Adrenal gland (tissue), 5 donors: ENCODE data around the gene S100A13.

Experiments used
- POLR2A ChIP-seq, 2 donors: fragments of 450-650 bp; IDR thresholded peaks; one replicate each; pipeline ENCODE4 v1.6.1; 2017; ENCODE audit warnings: antibody characterized with exemption in 2 of 2, mild to moderate bottlenecking in 2 of 2, moderate library complexity in 1 of 2
- TF ChIP-seq, protein P1 (sequence below), 6 experiments: fragments of 450-650 bp in 4 of 6; fragments of 200-600 bp in 2 of 6; sonication (generic) in 1 of 6; IDR thresholded peaks; 1 replicate in 5 of 6; 2 replicates in 1 of 6; pipeline versions ENCODE4 v1.5.1 to v1.8.0; 2016 to 2021; ENCODE audit warnings: antibody characterized with exemption in 6 of 6, mild to moderate bottlenecking in 2 of 6, moderate library complexity in 1 of 6
- donor health status: DM: no; HTN: no; CAD: no.

DNA sequence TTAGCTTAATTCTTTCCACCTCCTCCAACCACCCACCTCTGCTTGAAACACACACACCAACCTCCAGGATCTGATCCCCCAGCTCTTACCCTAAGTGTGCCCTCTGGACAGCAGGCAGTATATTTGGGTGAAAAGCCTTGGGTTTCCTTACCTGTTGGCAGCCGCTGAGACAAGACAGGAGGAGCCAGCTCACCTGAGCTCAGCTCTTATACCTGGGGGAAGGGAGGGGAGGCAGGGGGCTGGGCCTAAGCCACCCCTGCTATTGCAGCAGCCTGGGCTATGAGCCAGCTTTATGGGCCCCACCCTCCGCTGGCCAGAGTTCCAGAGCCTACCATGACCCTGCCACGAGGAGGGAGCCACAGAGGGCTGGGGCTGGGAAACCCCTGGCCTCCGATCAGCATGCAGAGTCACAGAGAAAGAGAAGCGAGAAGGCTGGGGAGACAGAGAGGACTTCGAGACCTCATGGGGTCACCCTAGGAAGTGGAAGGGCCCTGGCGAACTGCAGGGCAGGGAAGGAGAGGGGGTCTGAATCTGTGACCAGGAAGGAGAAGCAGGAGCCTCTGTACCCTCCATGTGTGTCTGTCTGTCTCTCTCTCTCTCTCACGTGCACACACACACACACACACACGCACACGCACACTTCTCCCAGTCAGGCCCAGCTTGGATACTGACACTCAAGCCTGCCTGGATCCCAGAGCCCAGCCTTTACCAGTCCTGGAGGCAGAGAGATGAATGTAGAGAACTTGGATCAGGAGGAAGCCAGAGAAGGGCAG, 11.0 kb downstream of the S100A13 start, which contains the start of gene S100A14:
- TF ChIP-seq, protein P1, sequence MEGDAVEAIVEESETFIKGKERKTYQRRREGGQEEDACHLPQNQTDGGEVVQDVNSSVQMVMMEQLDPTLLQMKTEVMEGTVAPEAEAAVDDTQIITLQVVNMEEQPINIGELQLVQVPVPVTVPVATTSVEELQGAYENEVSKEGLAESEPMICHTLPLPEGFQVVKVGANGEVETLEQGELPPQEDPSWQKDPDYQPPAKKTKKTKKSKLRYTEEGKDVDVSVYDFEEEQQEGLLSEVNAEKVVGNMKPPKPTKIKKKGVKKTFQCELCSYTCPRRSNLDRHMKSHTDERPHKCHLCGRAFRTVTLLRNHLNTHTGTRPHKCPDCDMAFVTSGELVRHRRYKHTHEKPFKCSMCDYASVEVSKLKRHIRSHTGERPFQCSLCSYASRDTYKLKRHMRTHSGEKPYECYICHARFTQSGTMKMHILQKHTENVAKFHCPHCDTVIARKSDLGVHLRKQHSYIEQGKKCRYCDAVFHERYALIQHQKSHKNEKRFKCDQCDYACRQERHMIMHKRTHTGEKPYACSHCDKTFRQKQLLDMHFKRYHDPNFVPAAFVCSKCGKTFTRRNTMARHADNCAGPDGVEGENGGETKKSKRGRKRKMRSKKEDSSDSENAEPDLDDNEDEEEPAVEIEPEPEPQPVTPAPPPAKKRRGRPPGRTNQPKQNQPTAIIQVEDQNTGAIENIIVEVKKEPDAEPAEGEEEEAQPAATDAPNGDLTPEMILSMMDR (IDR thresholded peaks at IDR 0.05), result no peak
- no peak for TF ChIP-seq POLR2A (IDR thresholded peaks at IDR 0.05)
